Activated naive CD8-positive, alpha-beta T cell treated with anti-CD3 and anti-CD28 coated beads for 36 hours (primary cell): ENCODE data around the gene STBD1. TPM values are rescaled to one million over a fixed set of nuclear protein-coding genes. Genes with fewer than 3 reads are reported as not detected.
"Not testable (repeated sequence)": the region's sequence is repeated elsewhere in the genome, so short reads cannot be mapped to it uniquely, and the experiment has no call there.

Experiments
- DNase-seq: peaks from one replicate; pipeline ENCODE4 v3.0.0; 2021
- H3K27ac Mint-ChIP-seq: one replicate; pipeline ENCODE4 v1.8.0; 2022; ENCODE audit warnings: mild to moderate bottlenecking, moderate library complexity, mixed read lengths
- H3K27me3 Mint-ChIP-seq: one replicate; pipeline ENCODE4 v1.8.0; 2022; ENCODE audit warnings: mild to moderate bottlenecking, mixed read lengths
- H3K36me3 Mint-ChIP-seq: one replicate; pipeline ENCODE4 v1.8.0; 2021; ENCODE audit warnings: mild to moderate bottlenecking, mixed read lengths
- H3K4me1 Mint-ChIP-seq: one replicate; pipeline ENCODE4 v1.8.0; 2021; ENCODE audit warnings: mixed read lengths
- H3K4me3 Mint-ChIP-seq: one replicate; pipeline ENCODE4 v1.8.0; 2022; ENCODE audit warnings: mild to moderate bottlenecking, moderate library complexity, mixed read lengths
- H3K9me3 Mint-ChIP-seq: one replicate; pipeline ENCODE4 v1.8.0; 2022; ENCODE audit warnings: mixed read lengths
- total RNA-seq, 2 experiments: library from RNA; stranded (reverse); gene quantifications; one replicate each; pipeline ENCODE4 v1.2.3, GENCODE V29; 2021

The STBD1 gene
- total RNA-seq, 2 experiments from 2014 or later = 0.20 TPM; not detected in 1

DNA sequence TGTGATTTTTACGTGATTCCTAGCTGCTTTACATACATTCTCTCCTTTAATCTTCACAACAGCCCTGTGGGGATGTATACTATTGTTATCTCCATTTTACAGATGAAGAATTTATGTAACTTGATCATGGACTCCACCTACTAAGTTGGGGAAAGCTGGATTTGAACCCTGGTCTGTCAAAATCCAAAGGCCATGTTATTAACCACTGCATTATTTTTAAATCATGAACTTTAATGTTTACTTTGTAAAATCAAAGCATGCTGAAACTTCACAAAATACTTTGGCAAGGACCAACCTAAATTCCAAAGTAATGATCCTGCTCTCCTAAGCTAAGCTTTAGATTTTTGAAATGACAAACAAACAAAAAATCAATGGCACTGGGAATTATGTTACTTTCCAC lies 28.9 kb upstream of the STBD1 start:
- H3K4me3 Mint-ChIP-seq = no peak overlapping the region
- no peak overlapping the region for H3K27ac Mint-ChIP-seq
- no peaks in the 10 kb centered on the region for H3K4me1 Mint-ChIP-seq
- no peaks in the 10 kb centered on the region for H3K9me3 Mint-ChIP-seq
- no peak for DNase-seq
- no peaks in the 10 kb centered on the region for H3K36me3 Mint-ChIP-seq
- peaks cover 4% of the 10 kb centered on the region for H3K27me3 Mint-ChIP-seq

DNA sequence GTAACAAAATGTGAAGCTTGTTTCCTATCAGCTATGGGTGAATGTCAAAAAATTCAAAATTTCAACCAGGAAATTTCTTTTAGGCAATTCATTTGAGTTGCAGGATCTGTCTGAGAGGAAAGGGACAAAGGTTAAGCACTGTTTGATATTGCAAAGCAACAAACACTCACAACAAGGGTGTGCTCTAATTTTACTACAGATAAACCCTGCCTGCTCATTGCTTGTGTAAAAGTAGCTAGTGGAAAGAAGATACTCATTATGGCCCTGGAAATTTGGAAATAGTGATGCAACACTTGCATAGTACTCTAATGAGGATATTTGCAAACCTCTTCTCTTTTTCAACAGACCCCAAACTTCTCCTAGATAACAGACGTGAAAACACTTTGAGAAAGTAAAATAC lies 27.9 kb upstream of the STBD1 start:
- no peaks in the 10 kb centered on the region for H3K36me3 Mint-ChIP-seq
- H3K4me3 Mint-ChIP-seq = no peak overlapping the region
- DNase-seq = no peak
- H3K9me3 Mint-ChIP-seq = no peaks in the 10 kb centered on the region
- H3K27me3 Mint-ChIP-seq = peaks cover 4% of the 10 kb centered on the region
- H3K4me1 Mint-ChIP-seq = no peaks in the 10 kb centered on the region
- H3K27ac Mint-ChIP-seq = no peak overlapping the region

DNA sequence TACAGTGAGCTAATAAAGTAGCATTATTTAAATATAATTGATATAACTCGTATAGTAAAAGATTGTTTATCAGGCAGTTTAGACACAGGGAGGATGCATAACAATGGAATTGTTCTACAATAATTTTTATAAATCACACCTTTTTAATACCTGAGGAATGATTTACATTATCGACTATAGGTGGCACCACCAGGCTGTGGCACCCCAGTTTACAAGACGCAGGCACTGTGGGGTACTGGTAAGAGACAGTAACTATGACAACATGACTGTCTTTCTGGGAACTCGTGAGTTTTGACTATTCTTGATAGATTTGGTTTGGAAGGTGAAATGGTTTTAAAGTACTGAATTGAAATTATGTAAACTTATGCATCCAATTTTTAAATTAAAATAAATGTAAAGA lies 27.1 kb upstream of the STBD1 start:
- H3K9me3 Mint-ChIP-seq = no peaks in the 10 kb centered on the region
- no peak overlapping the region for H3K27ac Mint-ChIP-seq
- H3K36me3 Mint-ChIP-seq = no peaks in the 10 kb centered on the region
- peaks cover 4% of the 10 kb centered on the region for H3K27me3 Mint-ChIP-seq
- no peak for DNase-seq
- H3K4me1 Mint-ChIP-seq = no peaks in the 10 kb centered on the region
- H3K4me3 Mint-ChIP-seq = no peak overlapping the region

DNA sequence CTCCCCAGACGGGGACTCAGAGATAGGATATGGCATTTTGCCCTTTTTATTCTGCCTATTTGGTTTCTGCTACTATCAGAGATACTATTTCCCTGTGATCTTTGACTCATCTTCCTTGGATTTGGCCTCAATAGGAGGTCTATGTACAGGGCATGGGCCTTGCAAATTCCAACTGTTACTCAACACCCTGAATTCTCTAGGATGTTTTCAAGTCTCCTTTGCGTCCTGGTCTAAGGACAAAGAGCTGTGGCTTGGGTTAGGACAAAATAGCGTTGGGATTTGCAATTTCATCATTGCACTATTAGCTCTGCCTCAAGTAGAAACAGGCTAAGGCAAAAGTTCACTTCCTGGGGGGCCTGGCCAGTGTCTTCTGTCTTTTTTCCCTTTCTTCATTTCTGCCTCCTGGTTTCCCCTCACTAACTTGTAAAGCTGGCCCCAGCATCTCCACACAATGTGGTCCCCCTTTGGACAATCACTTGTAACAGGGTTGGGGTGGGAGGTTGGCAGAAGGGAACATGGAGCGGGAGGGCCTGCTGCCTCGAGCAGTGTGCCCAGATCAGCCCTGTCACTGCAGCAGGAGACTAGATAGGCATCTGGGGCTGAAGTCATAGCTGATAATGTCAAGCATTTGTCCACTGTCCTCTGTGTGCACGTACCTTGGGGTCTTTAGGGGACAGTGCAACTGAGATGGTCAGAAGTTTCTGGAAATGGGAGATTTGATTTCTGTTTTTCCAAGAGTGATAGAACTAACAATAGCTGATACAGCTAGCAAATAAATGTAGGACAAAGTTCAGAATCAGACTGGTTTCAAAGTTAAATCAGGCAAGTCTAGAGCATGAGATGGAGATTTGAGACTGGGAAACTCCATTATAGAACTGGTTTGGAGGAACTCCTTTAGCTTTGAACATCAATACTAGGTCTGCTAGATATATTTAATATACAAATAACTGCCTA lies 25.8 kb upstream of the STBD1 start:
- Mint-ChIP-seq H3K36me3 (no peaks in the 10 kb centered on the region), H3K4me1 (no peaks in the 10 kb centered on the region), H3K4me3 (no peak overlapping the region), H3K9me3 (no peaks in the 10 kb centered on the region), H3K27ac (no peak overlapping the region), H3K27me3 (peaks cover 4% of the 10 kb centered on the region)
- DNase-seq = no peak

DNA sequence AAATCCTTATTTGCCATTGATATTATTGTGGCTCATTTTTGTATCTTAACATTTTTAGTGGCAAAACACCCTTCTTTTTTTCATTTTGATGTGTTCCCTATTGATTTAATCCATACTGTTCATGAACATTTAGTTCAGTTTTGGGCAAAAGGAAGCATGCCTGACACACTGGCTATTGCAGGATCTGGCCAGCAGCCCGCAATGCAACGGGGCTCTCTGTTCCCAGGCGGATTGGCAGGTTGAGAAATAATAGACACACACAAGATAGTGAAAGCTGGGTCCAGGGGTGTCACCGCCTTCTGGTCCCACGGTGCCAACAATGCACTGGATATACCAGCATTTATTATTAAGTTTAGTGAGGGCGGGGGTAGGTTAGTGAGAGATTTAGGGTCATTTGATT lies 24.9 kb upstream of the STBD1 start:
- not testable (repeated sequence) for DNase-seq, H3K27me3 Mint-ChIP-seq, H3K36me3 Mint-ChIP-seq, H3K27ac Mint-ChIP-seq, H3K4me1 Mint-ChIP-seq, H3K4me3 Mint-ChIP-seq, H3K9me3 Mint-ChIP-seq

DNA sequence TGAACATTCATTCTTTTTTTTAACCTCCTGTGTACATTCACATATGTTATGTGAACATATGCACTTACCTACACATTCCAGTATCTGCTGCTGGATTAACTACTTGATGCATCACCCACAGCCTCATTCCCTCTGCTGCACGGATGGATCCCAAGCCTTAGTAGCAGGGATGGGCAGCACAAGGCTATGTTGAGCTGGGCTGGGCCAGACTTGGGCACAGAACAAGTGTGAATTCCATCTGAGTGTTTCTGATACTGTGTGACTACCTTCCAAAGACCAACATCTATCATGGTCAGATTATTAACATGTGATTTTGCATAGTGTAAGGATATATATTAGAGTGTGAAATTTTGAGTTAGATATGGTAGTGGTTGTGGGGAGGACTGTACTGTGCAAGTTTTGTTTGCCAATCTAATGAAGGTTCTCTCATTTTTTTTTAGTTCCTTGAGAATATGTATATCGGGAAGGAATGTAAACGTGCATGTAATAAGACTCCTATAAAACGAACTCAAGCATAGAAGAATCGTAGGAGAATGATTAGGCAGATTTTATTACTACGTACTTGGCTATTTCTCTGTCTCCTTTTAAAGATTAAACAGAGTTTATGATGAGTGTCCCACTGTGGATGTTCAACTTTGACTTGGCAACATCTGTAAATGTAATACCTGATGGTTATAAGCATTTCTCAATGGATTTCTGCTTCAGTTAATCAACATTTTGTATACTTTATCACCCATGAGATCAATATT lies 23.4 kb upstream of the STBD1 start:
- DNase-seq = no peak
- peaks cover 7% of the 10 kb centered on the region for H3K9me3 Mint-ChIP-seq
- no peaks in the 10 kb centered on the region for H3K27me3 Mint-ChIP-seq
- H3K36me3 Mint-ChIP-seq = no peaks in the 10 kb centered on the region
- H3K4me1 Mint-ChIP-seq = no peaks in the 10 kb centered on the region
- no peak overlapping the region for H3K27ac Mint-ChIP-seq
- no peak overlapping the region for H3K4me3 Mint-ChIP-seq

DNA sequence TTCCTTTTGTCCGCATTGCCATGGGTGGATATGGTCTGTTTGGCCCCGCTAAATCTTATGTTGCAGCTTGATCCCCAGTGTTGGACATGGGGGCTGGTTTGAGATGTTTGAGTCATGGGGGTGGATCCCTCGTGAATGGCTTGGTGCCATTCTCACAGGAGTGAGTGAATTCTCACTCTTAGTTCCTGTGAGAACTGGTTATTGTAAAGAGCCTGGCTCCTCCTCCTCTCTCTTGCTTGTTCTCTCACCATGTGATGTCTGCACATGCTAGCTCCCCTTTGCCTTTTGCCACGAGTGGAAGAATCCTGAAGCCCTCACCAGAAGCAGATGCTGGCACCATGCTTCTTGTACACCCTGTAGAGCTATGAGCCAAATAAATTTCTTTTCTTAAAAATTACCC lies 22.6 kb upstream of the STBD1 start:
- DNase-seq = no peak

DNA sequence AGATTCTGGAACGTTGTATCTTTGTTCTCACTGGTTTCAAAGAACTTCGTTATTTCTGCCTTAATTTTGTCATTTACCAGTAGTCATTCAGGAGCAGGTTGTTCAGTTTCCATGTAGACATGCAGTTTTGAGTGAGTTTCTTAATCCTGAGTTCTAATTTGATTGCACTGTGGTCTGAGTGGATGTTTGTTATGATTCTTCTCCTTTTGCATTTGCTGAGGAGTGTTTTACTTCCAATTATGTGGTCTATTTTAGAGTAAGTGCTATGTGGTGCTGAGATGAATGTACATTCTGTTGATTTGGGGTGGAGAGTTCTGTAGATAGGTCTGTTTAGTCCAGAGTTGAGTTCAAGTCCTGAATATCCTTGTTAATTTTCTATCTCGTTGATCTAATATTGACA lies 18.7 kb upstream of the STBD1 start:
- H3K4me3 Mint-ChIP-seq, H3K4me1 Mint-ChIP-seq, H3K9me3 Mint-ChIP-seq: not testable (repeated sequence)

More for the DNA sequence above, 22.6 kb upstream of the STBD1 start:
- no peaks in the 10 kb centered on the region for H3K4me1 Mint-ChIP-seq
- H3K9me3 Mint-ChIP-seq = peaks cover 7% of the 10 kb centered on the region
- H3K27me3 Mint-ChIP-seq = no peaks in the 10 kb centered on the region
- no peaks in the 10 kb centered on the region for H3K36me3 Mint-ChIP-seq
- H3K27ac Mint-ChIP-seq = no peak overlapping the region
- no peak overlapping the region for H3K4me3 Mint-ChIP-seq

DNA sequence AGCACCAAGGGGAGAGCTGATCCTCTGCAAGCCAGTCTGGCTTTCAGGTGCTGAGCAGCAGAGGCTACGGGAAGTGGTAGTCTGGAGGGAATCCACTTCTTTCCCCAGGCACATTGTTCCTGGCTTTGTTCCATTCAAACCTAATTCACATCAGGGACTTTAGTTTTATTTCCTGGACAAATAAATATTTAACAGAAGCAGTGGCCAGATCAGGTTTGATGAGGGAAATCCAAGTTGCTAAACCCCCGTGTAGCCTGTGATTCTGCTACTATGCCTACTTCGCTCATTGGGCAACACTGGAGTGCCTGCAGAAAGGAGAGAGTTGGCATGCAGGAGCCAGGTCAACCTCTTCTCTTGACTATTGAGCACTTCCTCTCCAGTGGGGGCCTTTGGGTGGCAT lies 13.8 kb upstream of the STBD1 start:
- DNase-seq = no peak
- H3K27ac Mint-ChIP-seq = no peak overlapping the region
- no peak overlapping the region for H3K4me3 Mint-ChIP-seq
- no peaks in the 10 kb centered on the region for H3K36me3 Mint-ChIP-seq
- H3K27me3 Mint-ChIP-seq = no peaks in the 10 kb centered on the region
- H3K9me3 Mint-ChIP-seq = peaks cover 5% of the 10 kb centered on the region
- no peaks in the 10 kb centered on the region for H3K4me1 Mint-ChIP-seq

More for the DNA sequence above, 18.7 kb upstream of the STBD1 start:
- H3K36me3 Mint-ChIP-seq, H3K27me3 Mint-ChIP-seq, H3K27ac Mint-ChIP-seq, DNase-seq: not testable (repeated sequence)

DNA sequence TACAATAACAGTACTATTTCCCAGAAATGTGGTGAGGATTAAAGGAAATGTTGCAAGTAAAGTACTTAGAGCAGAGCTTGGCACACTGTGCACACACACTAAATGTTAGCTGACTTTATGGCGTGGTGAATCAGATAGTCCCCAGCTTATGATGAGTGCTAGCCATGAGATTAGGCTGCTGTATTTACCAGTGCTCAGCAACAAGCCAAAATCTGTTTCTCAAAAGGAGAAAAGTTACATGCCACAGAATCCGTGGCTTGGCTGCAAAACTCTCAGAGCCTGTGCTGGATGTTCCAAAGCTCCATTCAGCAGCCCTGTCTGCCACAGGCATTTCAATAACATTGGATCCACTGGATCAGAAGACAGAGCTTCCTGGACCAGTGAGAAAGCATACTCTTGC lies 12.8 kb upstream of the STBD1 start:
- H3K36me3 Mint-ChIP-seq = peaks cover 4% of the 10 kb centered on the region
- peaks cover 11% of the 10 kb centered on the region for H3K9me3 Mint-ChIP-seq
- no peak overlapping the region for H3K4me3 Mint-ChIP-seq
- no peaks in the 10 kb centered on the region for H3K4me1 Mint-ChIP-seq
- no peak overlapping the region for H3K27ac Mint-ChIP-seq
- no peak for DNase-seq
- no peaks in the 10 kb centered on the region for H3K27me3 Mint-ChIP-seq

DNA sequence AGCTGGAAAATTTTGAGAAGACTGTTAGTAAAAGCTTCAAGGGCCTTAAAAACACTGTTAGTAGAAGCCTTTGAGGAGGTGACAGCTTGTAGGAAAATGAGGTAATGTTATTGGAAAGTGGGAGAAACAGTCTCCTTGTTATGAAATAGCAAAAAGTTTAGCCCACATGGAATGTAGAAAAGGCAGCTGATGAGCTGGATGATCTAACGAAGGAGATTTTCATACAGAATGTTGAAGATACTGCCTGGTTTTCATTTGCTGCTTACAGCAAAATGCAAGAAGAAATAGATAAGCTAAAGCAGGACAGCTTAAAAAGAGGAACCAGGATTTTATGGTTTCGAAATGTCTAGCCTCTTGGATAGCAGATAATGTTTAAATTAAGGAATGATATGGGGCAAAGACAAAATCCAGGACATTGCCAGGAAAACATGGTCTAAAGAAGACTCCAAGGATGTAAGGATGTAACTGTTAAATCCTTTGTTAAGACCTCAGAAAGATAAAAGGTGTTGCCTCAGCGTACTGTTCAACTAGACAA lies 10.2 kb upstream of the STBD1 start:
- peaks cover 11% of the 10 kb centered on the region for H3K9me3 Mint-ChIP-seq

DNA sequence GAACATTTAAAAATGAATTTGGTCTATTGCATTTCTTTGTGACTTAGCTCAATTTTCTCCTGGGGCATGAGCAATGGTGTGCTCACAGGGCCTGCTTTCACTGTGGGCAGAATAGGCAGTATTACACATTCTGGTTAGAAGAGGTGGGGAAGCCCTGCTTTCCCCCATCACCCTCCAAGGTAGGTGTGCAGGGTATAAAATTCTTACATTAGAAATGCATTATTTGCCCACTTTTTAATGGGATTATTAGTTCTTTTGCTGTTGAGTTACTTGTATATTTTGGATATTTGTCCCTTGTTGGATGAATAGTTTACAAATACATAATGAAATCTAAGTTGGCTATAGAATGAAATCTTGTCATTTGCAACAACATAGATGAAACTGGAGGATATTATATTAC lies 8.3 kb upstream of the STBD1 start:
- H3K27me3 Mint-ChIP-seq = peaks cover 9% of the 10 kb centered on the region
- H3K4me1 Mint-ChIP-seq = peaks cover 21% of the 10 kb centered on the region
- H3K36me3 Mint-ChIP-seq = peaks cover 4% of the 10 kb centered on the region

More for the DNA sequence above, 10.2 kb upstream of the STBD1 start:
- no peak for DNase-seq
- H3K27ac Mint-ChIP-seq = no peak overlapping the region
- no peak overlapping the region for H3K4me3 Mint-ChIP-seq
- peaks cover 4% of the 10 kb centered on the region for H3K36me3 Mint-ChIP-seq
- H3K27me3 Mint-ChIP-seq = no peaks in the 10 kb centered on the region
- H3K4me1 Mint-ChIP-seq = peaks cover 8% of the 10 kb centered on the region

DNA sequence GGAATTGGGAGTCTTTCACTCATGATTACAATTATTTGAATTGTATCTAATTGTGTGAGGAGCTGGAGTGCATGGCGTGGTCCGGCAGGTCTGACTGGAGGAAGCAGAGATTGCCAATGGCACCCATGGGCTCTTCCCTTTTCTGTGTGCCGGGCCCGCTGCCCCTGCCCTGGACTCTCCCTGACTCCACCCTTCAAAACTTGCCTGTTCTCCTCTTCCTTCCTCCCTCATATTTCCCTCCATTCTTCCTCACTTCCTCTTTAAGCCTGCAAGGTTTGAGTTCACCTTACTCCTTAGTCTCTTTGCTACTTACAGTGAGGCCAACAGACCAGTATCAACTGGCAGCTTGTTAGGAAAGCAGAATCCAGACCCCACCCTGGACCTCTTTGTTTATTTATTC lies 6.5 kb upstream of the STBD1 start:
- peaks cover 4% of the 10 kb centered on the region for H3K36me3 Mint-ChIP-seq
- H3K9me3 Mint-ChIP-seq = peaks cover 11% of the 10 kb centered on the region
- DNase-seq = no peak
- H3K27ac Mint-ChIP-seq = no peak overlapping the region
- peaks cover 26% of the 10 kb centered on the region for H3K4me1 Mint-ChIP-seq
- no peak overlapping the region for H3K4me3 Mint-ChIP-seq
- H3K27me3 Mint-ChIP-seq = peaks cover 17% of the 10 kb centered on the region

More for the DNA sequence above, 8.3 kb upstream of the STBD1 start:
- Mint-ChIP-seq H3K9me3 (peaks cover 11% of the 10 kb centered on the region), H3K4me3 (no peak overlapping the region), H3K27ac (no peak overlapping the region)
- no peak for DNase-seq

DNA sequence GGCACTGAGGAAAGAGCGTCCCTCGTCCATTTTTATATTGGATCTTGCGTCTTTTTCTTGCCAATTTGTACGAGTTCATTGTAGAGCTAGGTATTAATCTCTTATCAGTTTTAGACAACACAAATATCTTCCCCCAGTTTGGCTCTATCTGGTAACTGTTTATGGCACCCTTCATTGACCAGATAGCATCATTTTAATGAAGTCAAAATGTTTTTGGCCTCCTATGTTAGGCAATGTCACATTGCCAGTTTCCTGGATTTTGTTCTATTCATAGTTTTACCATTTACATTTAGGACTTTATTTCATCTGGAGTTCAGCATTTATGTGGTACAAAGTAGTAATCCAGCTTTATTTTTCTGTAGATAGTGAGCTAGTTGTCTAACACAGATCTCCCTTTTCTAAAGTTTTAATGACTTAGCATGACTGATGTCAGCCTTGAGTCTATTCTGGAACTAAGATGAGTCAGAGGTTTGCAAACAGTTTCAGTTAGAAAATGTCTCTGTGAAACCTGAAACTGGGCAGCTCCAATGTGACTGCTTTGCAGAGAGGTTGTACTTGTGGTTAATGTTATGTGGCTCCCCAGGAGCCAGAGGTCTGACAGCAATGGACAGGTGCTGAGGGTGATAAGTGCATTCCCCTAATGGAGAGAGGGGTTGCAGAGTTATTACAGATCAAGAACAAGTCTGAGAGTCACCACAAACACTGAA lies 5.3 kb upstream of the STBD1 start:
- Mint-ChIP-seq H3K36me3 (peaks cover 4% of the 10 kb centered on the region), H3K9me3 (peaks cover 11% of the 10 kb centered on the region), H3K27me3 (peaks cover 24% of the 10 kb centered on the region), H3K27ac (no peak overlapping the region), H3K4me3 (no peak overlapping the region), H3K4me1 (peaks cover 32% of the 10 kb centered on the region)
- DNase-seq = peak; percentile 40

DNA sequence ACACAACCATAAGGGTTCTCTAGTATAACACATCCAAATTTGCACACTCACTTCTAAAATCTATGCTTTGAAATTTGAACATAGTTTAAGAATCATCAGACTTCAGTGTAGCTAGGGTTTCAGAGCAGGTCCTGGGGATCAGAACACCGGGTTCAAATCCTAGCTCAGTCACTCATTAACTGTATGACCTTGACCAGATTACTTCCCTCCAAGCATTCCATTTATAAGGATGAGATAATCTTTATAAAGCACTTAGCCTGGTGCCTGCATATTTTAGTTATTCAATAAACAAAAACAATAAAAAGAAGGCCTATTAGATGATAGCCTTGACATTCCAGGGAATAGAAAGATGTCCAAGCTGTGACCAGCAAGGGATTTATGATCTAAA lies 4.8 kb upstream of the STBD1 start:
- H3K4me1 Mint-ChIP-seq = peaks cover 32% of the 10 kb centered on the region

More for the DNA sequence above, 4.8 kb upstream of the STBD1 start:
- no peak overlapping the region for H3K27ac Mint-ChIP-seq
- peaks cover 8% of the 10 kb centered on the region for H3K9me3 Mint-ChIP-seq
- H3K27me3 Mint-ChIP-seq = peaks cover 24% of the 10 kb centered on the region
- no peak for DNase-seq
- H3K4me3 Mint-ChIP-seq = no peak overlapping the region
- peaks cover 4% of the 10 kb centered on the region for H3K36me3 Mint-ChIP-seq
